Measurements from ENCODE around the gene WRAP53. TPM values are rescaled to one million over a fixed set of nuclear protein-coding genes. Genes with fewer than 3 reads are reported as not detected.

The WRAP53 gene
- total and polyA plus RNA-seq, 2 of the 13 experiments (the other 11 are each of a cell fraction or from before 2014, with no cell fraction given) = 7.0 to 19.5 TPM

- no peak for TF ChIP-seq ZBTB49 (CRISPR knock-in tag; IDR thresholded peaks at IDR 0.05; ENCODE audit: borderline replicate concordance)
- no peak for TF ChIP-seq ZNF256 (CRISPR knock-in tag; conservative IDR thresholded peaks at IDR 0.05)
- no peak for TF ChIP-seq ZNF20 (CRISPR knock-in tag; IDR thresholded peaks at IDR 0.05)
- no peak for TF ChIP-seq KLF6 (CRISPR knock-in tag; IDR thresholded peaks at IDR 0.05)
- no peak for TF ChIP-seq GZF1 (CRISPR knock-in tag; IDR thresholded peaks at IDR 0.05)
- TF ChIP-seq PAWR (CRISPR knock-in tag; IDR thresholded peaks at IDR 0.05; ENCODE audit: borderline replicate concordance) = no peak
- no peak for TF ChIP-seq ZNF562 (CRISPR knock-in tag; IDR thresholded peaks at IDR 0.05; ENCODE audit: borderline replicate concordance)
- TF ChIP-seq IKZF1 (IDR thresholded peaks at IDR 0.05) = no peak
- no peak for TF ChIP-seq CHCHD3 (CRISPR knock-in tag; IDR thresholded peaks at IDR 0.05)
- TF ChIP-seq CCAR2 (optimal IDR thresholded peaks at IDR 0.05; ENCODE audit: low read depth, low read length) = no peak
- TF ChIP-seq CREB3 (CRISPR knock-in tag; IDR thresholded peaks at IDR 0.05) = no peak
- no peak for TF ChIP-seq SRSF1 (optimal IDR thresholded peaks at IDR 0.05; ENCODE audit: low read depth, low read length)
- TF ChIP-seq PATZ1 (CRISPR knock-in tag; IDR thresholded peaks at IDR 0.05) = 0 out of 2 replicates have a peak, but pooled peaks have one; percentile 17
- TF ChIP-seq SCMH1 (CRISPR knock-in tag; IDR thresholded peaks at IDR 0.05; ENCODE audit: borderline replicate concordance) = no peak
- TF ChIP-seq THAP8 (CRISPR knock-in tag; IDR thresholded peaks at IDR 0.05; ENCODE audit: borderline replicate concordance) = no peak; the same call in 1 of the 2 replicates
- TF ChIP-seq AHR (CRISPR knock-in tag; IDR thresholded peaks at IDR 0.05) = no peak
- no peak for TF ChIP-seq MAFF (IDR thresholded peaks at IDR 0.05; ENCODE audit: low read depth, low read length)
- no peak for TF ChIP-seq FLYWCH1 (CRISPR knock-in tag; IDR thresholded peaks at IDR 0.05)
Observed at GRCh38 chr17:7687908-7688807, at the start of gene WRAP53 (continued).
